Ovary (tissue), 9 donors: ENCODE data around the gene LRRC10B. TPM values are rescaled to one million over a fixed set of nuclear protein-coding genes. Genes with fewer than 3 reads are reported as not detected.

Experiments
- DNase-seq, 5 donors: peaks; one replicate each; pipeline ENCODE4 v3.0.0-alpha.2; 2019 to 2020
- H3K27ac ChIP-seq, 2 donors: fragments of 200-600 bp; one replicate each; pipeline versions ENCODE4 v1.5.1 to v1.8.0; 2019 to 2022
- H3K27me3 ChIP-seq: fragments of 200-600 bp; one replicate; pipeline ENCODE4 v1.8.0; 2022
- H3K36me3 ChIP-seq: fragments of 200-600 bp; sonication (generic); one replicate; pipeline ENCODE4 v1.5.1; 2019
- H3K4me1 ChIP-seq: one replicate; pipeline ENCODE4 v1.8.1; 2013; ENCODE audit warnings: mild to moderate bottlenecking, moderate library complexity; ENCODE audit not compliant: insufficient read depth
- H3K4me3 ChIP-seq: fragments of 200-600 bp; sonication (generic); one replicate; pipeline ENCODE4 v1.5.1; 2017
- H3K9me3 ChIP-seq, 2 donors: fragments of 200-600 bp in 1 of 2; sonication (generic) in 1 of 2; one replicate each; pipeline versions ENCODE4 v1.5.1 to v1.8.1; 2013 to 2019; ENCODE audit warnings: mild to moderate bottlenecking in 1 of 2, moderate library complexity in 1 of 2
- EP300 ChIP-seq: sonication (generic); formaldehyde crosslinking; IDR thresholded peaks from one replicate; pipeline ENCODE4 v1.6.1; 2017; ENCODE audit warnings: antibody characterized with exemption
- POLR2A ChIP-seq: fragments of 450-650 bp; IDR thresholded peaks from one replicate; pipeline ENCODE4 v1.6.1; 2017; ENCODE audit warnings: antibody characterized with exemption, mild to moderate bottlenecking, moderate library complexity
- WGBS, 3 donors: extraction: QIAGEN DNeasy Blood & Tissue Kit in 1 of 3; methylation state at CpG; one replicate each; pipeline versions ENCODE4 v1.1.5 to v1.1.7; 2013 to 2017; 5-methylcytosine and 5-hydroxymethylcytosine counted together
- intact Hi-C, 4 donors: fragments of 100-400 bp; cut with DNase I; formaldehyde crosslinking; loops; one replicate each; pipeline versions ENCODE4 v1.11.0 to v1.15.1; 2022 to 2023
- polyA plus RNA-seq, 2 donors: library from polyadenylated mRNA; stranded (reverse); fragments of 200-250 nt in 1 of 2; fragments of 350-450 nt in 1 of 2; fragmentation: Illumina TruSeq in 1 of 2; extraction: RNeasy Lipid Tissue Mini Kit (QIAGEN cat#74804) in 1 of 2; gene quantifications; one replicate each; pipeline ENCODE4 v1.2.3, GENCODE V29; 2013 to 2014
- total RNA-seq, 7 donors: library from RNA; depleted of rRNA in 2 of 7; stranded (reverse); fragments of >200 nt in 2 of 7; fragmentation: NEBNext Ultra II Directional in 3 of 7; extraction: Animal tissue kit (Norgen Biotek cat#: 25700) in 3 of 7; gene quantifications; one replicate each; pipeline versions ENCODE4 v1.1.0 to v1.2.4, GENCODE V29; 2016 to 2023
- TF ChIP-seq, protein P1 (sequence below), 3 donors: fragments of 450-650 bp in 2 of 3; fragments of 200-600 bp in 1 of 3; IDR thresholded peaks; one replicate each; pipeline versions ENCODE4 v1.5.1 to v1.8.0; 2016 to 2022; ENCODE audit warnings: antibody characterized with exemption in 3 of 3, mild to moderate bottlenecking in 1 of 3
- donor health status: DM: no; HTN: no; CAD: no; lungs with moderate emphysema.
- donor health status: DM: no; HTN: no; CAD: no.
- donor health status: Bipolar disorder and iron deficiency.
- donor health status: DM: yes; HTN: yes; CAD: no.
- donor health status: DM: no; HTN: no; CAD: no.
- donor health status: DM: yes; HTN: yes; CAD: no.

The LRRC10B gene
- total and polyA plus RNA-seq, 9 donors: 0.45 to 23.0 (median 1.4) TPM

DNA sequence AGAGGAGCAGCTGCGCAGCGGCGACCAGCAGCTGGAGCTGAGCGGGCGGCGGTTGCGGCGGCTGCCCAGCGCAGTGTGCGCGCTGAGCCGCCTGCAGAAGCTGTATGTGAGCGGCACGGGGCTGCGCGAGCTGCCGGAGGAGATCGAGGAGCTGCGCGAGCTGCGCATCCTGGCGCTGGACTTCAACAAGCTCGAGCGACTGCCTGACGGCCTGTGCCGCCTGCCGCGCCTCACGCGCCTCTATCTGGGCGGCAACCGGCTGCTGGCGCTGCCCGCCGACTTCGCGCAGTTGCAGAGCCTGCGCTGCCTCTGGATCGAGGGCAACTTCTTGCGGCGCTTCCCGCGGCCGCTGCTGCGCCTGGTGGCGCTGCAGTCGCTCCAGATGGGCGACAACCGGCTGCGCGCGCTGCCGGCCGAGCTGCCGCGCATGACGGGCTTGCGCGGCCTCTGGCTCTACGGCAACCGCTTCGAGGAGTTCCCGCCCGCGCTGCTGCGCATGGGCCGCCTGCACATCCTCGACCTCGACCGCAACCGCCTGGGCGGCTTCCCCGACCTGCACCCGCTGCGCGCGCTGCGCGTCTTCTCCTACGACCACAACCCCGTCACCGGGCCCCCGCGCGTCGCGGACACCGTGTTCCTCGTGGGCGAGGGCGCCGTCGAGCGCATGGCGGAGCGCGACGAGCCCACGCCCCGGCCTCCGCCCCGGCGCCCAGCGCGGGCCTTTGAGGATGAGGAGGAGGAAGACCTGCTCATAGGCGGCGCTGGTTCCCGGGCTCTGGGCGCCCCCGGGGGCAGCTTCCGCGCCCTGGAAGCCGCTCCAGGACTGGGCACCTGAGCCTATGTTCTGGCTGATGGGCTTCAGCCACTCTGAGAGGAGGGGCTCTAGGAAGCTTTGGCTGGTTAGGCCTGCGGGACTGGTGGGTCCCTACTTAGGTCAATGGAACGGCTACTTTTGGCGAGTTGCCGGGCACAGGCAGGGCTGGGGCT is 787 bp downstream of the LRRC10B start:
- peaks cover 3% of the 10 kb centered on the region for H3K27me3 ChIP-seq
- no peaks in the 10 kb centered on the region for H3K9me3 ChIP-seq
- TF ChIP-seq POLR2A: no peak
- TF ChIP-seq, protein P1, sequence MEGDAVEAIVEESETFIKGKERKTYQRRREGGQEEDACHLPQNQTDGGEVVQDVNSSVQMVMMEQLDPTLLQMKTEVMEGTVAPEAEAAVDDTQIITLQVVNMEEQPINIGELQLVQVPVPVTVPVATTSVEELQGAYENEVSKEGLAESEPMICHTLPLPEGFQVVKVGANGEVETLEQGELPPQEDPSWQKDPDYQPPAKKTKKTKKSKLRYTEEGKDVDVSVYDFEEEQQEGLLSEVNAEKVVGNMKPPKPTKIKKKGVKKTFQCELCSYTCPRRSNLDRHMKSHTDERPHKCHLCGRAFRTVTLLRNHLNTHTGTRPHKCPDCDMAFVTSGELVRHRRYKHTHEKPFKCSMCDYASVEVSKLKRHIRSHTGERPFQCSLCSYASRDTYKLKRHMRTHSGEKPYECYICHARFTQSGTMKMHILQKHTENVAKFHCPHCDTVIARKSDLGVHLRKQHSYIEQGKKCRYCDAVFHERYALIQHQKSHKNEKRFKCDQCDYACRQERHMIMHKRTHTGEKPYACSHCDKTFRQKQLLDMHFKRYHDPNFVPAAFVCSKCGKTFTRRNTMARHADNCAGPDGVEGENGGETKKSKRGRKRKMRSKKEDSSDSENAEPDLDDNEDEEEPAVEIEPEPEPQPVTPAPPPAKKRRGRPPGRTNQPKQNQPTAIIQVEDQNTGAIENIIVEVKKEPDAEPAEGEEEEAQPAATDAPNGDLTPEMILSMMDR (IDR thresholded peaks at IDR 0.05): peak in 2 of 3 donors; percentile 34 to 45
- peaks cover 2% of the 10 kb centered on the region for H3K4me1 ChIP-seq
- WGBS, 3 donors: 5 to 6% (median 5%) methylated on average over 62 to 117 of the region's 117 CpGs
- DNase-seq: peak in 1 of 5 donors; percentile 61
- intact Hi-C loops: loop anchor here in 3 of 4 donors (2.0 to 10.0 kb wide), 3 partner anchors 27 to 65 kb away; no protein-coding TSS in a partner anchor
- no peak overlapping the region for H3K4me3 ChIP-seq
- no peaks in the 10 kb centered on the region for H3K36me3 ChIP-seq
- H3K27ac ChIP-seq: peak overlapping the region in 1 of 2 donors; percentile 8

DNA sequence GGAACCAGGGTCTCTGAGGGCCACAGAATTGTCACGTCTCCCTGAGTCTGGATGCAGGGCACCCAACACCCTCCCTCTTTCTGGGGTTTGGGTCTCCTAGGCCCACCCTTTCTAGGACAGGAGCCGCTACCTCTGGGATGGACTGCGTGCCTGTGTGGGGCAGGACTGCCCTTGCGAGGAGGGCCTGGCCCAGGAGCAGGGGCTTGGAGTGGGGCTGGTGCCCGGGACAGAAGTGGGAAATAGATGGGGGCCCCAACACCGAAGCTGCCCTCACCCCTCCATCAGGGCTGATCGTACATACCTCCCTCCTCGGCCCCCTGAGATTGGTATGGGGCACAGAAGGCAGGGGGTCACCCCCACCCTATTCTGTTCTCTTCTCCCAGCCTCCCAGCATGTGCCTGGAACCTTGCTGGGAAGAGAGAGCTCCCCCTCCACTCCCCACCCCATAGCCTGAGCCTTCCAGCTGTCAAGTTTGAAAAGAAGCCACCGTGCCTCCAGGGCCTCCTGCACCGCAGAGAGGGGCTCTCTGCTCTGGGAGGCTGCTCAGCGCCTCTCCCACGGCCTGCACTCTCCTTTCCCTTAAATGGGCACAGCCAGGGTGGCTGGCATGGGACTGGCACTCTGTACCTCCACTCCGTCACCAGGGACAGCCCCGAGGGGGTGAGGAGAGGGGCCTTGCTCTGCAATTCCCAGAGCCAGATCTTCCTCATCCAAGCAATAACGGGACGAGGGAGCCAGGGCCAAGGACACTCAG is 1.8 kb downstream of the LRRC10B start:
- WGBS, 3 donors: 47 to 54% (median 52%) methylated on average over 13 to 16 of the region's 16 CpGs
- peaks cover 2% of the 10 kb centered on the region for H3K4me1 ChIP-seq
- DNase-seq: no peak
- H3K27me3 ChIP-seq: peaks cover 3% of the 10 kb centered on the region
- H3K36me3 ChIP-seq: no peaks in the 10 kb centered on the region
- peak overlapping the region in 1 of 2 donors; percentile 8 for H3K27ac ChIP-seq
- H3K4me3 ChIP-seq: no peak overlapping the region
- TF ChIP-seq EP300 (no peak), POLR2A (no peak)
- TF ChIP-seq, protein P1 (IDR thresholded peaks at IDR 0.05): no peak
- no peaks in the 10 kb centered on the region for H3K9me3 ChIP-seq
- intact Hi-C loops: loop anchor here in 3 of 4 donors (2.0 to 10.0 kb wide), 2 partner anchors 28 to 66 kb away; no protein-coding TSS in a partner anchor

DNA sequence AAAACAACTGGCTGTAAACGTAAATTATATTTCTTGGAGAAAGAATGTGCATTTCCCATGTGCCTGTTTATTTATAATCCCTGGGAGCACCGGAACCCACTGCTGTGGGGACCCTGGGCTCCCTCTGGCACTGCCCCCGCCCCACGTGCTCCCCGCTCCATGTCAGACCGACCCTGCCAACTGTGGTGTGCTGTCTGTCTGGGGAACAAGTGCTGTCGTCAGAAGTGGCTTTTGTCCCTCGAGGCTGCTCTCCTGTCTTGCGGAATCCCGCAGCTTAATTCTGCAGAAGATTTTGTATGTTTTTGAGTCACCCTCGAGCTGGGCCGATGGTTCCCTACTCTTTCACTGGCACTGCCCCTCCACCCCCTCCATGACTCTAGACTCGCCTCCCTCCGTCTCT is 2.4 kb downstream of the LRRC10B start:
- H3K36me3 ChIP-seq: no peaks in the 10 kb centered on the region
- TF ChIP-seq POLR2A (no peak), EP300 (no peak)
- TF ChIP-seq, protein P1 (IDR thresholded peaks at IDR 0.05): no peak
- no peak overlapping the region for H3K4me3 ChIP-seq
- WGBS, 3 donors: 39 to 59% (median 49%) methylated on average over 14 of the region's 14 CpGs
- H3K27ac ChIP-seq: no peak overlapping the region
- no peak for DNase-seq
- intact Hi-C loops: loop anchor here in 3 of 4 donors (2.0 to 10.0 kb wide), 2 partner anchors 28 to 66 kb away; no protein-coding TSS in a partner anchor
- H3K27me3 ChIP-seq: peaks cover 3% of the 10 kb centered on the region
- H3K4me1 ChIP-seq: peaks cover 2% of the 10 kb centered on the region
- H3K9me3 ChIP-seq: no peaks in the 10 kb centered on the region

DNA sequence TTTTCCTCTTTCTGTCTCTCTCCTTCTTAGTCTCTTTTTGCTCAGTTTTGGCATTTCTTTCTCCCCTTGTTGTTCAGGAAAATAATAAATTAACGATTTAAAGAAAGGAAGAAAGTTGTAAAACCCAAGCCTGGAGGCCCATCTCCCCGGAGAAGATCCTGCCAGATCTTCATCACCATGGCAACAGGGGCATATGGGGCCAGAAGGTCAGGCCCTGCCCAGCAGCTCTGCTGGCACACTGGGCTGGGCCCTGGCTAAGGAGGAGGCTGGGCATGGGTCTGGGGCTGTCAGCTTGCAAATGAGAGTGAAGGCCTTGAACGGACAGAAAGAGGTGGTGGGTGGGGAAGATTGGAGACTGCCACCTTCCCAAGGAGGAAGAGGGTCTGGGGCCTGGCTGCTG is 2.8 kb downstream of the LRRC10B start:
- peaks cover 3% of the 10 kb centered on the region for H3K27me3 ChIP-seq
- no peak overlapping the region for H3K27ac ChIP-seq

More for the DNA sequence above, 2.8 kb downstream of the LRRC10B start:
- peaks cover 2% of the 10 kb centered on the region for H3K4me1 ChIP-seq
- DNase-seq: no peak
- H3K36me3 ChIP-seq: no peaks in the 10 kb centered on the region
- TF ChIP-seq POLR2A (no peak), EP300 (no peak)
- TF ChIP-seq, protein P1 (IDR thresholded peaks at IDR 0.05): no peak
- H3K9me3 ChIP-seq: no peaks in the 10 kb centered on the region
- WGBS, 3 donors: 39 to 58% (median 58%) methylated on average over 3 of the region's 3 CpGs
- H3K4me3 ChIP-seq: no peak overlapping the region
- intact Hi-C loops: loop anchor here in 3 of 4 donors (2.0 to 10.0 kb wide), 2 partner anchors 29 to 67 kb away; no protein-coding TSS in a partner anchor
